ACC112 (cell line): ENCODE measurements around the gene FGF22.

Experiments used
- H2AFZ ChIP-seq: fragments of 200-600 bp; sonication (generic); one replicate; pipeline ENCODE4 v1.6.0; 2017; ENCODE audit warnings: antibody characterized with exemption, low read length; ENCODE audit not compliant: unreplicated experiment
- H3K27ac ChIP-seq: fragments of 200-600 bp; sonication (generic); 2 replicates; pipeline ENCODE4 v1.5.1; 2014; ENCODE audit warnings: low read depth, mild to moderate bottlenecking, antibody characterized with exemption, low read length, moderate library complexity
- H3K27me3 ChIP-seq: fragments of 200-600 bp; sonication (generic); 2 replicates; pipeline ENCODE4 v1.6.1; 2014; ENCODE audit warnings: mild to moderate bottlenecking, antibody characterized with exemption, low read length, moderate library complexity, mixed read lengths; ENCODE audit not compliant: insufficient read depth
- H3K36me3 ChIP-seq: fragments of 200-600 bp; sonication (generic); 2 replicates; pipeline ENCODE4 v1.6.1; 2016; ENCODE audit warnings: mild to moderate bottlenecking, antibody characterized with exemption, low read length, moderate library complexity, mixed read lengths; ENCODE audit not compliant: insufficient read depth
- H3K4me1 ChIP-seq: fragments of 200-600 bp; sonication (generic); one replicate; pipeline ENCODE4 v1.6.1; 2016; ENCODE audit warnings: low read length, mixed read lengths; ENCODE audit not compliant: insufficient read depth, unreplicated experiment, control insufficient read depth
- H3K4me3 ChIP-seq: fragments of 200-600 bp; sonication (generic); 2 replicates; pipeline ENCODE4 v1.5.1; 2014; ENCODE audit warnings: mild to moderate bottlenecking, low read depth, low read length
- H3K79me2 ChIP-seq: fragments of 200-600 bp; sonication (generic); one replicate; pipeline ENCODE4 v1.6.0; 2016; ENCODE audit warnings: low read length; ENCODE audit not compliant: control insufficient read depth, unreplicated experiment, insufficient read depth

The FGF22 gene

GRCh38 chr19:645912-646778, 6.5 kb downstream of the FGF22 start:
- no peak overlapping the region for H3K27ac ChIP-seq
- no peaks in the 10 kb centered on the region for H3K79me2 ChIP-seq
- no peak overlapping the region for H2AFZ ChIP-seq
- H3K4me3 ChIP-seq: no peak overlapping the region
- no peaks in the 10 kb centered on the region for H3K36me3 ChIP-seq
- no peaks in the 10 kb centered on the region for H3K4me1 ChIP-seq
- H3K27me3 ChIP-seq: no peaks in the 10 kb centered on the region

DNA sequence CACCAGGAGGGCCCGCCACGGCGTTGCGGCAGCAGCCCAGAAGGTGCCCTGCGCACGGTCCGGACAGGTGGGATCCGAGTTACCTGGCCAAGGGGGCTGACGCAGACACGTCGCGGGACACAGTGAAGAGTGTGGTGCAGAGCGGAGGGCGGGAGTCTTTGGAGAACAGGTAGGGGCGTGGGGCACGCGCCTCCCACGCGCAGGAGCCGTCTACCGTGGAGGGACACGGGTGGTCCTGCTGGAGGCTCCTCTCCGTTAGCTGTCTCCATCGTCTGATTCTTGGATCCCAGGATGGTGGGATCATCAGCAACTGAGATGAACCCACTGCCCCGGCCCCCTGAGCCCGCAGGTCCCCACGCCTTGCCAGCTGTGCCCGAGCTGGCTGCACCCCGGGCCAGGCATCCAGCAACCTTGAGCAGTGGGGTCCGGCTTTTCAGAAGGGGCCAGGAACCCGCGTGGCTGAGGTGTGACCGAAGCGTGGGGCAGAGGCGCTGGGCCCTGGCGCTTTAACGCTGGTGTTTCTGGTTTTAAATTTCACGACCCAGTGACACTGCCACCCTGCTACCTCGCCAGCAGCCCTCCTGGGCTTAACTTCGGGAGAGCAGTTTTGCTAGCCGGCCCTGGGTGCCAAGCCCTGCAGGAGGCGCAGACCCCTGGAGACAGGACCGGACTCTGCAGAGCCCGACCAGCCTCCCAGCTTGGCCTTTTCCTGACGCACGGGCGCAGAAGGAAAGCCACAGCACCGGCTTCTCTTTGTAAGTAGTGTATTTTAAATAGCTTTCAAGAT, 7.3 kb downstream of the FGF22 start:
- no peaks in the 10 kb centered on the region for H3K27me3 ChIP-seq
- no peaks in the 10 kb centered on the region for H3K36me3 ChIP-seq
- no peaks in the 10 kb centered on the region for H3K4me1 ChIP-seq
- peaks cover 6% of the 10 kb centered on the region for H3K79me2 ChIP-seq
- H2AFZ ChIP-seq: no peak overlapping the region
- no peak overlapping the region for H3K4me3 ChIP-seq
- no peak overlapping the region for H3K27ac ChIP-seq

DNA sequence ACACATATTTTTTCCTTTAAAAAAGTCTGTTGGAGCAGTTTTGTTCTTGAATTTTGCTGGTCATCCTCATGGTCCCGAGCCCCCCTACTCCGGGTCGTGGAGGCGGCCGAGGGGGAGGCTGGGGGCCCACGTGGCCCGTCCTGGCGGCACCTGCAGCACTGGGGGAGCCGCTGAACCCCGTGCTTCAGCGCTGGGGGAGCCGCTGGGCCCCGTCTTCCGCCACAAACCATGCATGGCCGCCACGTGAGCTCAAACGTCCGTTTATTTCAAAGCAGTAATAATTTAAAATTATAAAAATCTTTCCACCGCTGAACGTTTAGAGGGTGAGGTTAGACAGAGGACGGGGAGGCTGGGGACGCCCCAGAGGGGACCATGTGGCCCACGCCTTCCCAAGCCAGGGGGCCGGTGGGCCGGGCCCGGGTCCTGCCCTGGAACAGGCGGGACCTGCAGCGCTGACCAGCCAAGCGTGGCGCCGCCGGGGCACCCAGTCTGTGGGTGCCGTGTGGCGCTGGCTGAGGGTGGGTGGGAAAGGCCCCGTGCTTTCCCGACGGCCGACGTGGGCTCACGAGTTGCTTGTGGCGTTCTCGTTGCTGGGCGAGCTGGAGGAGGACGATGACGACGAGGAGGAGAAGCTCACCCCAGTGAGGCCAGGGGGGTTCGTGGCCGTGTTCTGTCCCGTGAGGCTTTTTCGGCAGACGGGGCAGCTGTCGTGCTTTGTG, 8.0 kb downstream of the FGF22 start:
- Histone ChIP-seq H3K4me3 (no peak overlapping the region), H3K27ac (no peak overlapping the region), H3K79me2 (peaks cover 12% of the 10 kb centered on the region), H3K4me1 (no peaks in the 10 kb centered on the region), H3K27me3 (no peaks in the 10 kb centered on the region), H3K36me3 (no peaks in the 10 kb centered on the region), H2AFZ (no peak overlapping the region)

DNA sequence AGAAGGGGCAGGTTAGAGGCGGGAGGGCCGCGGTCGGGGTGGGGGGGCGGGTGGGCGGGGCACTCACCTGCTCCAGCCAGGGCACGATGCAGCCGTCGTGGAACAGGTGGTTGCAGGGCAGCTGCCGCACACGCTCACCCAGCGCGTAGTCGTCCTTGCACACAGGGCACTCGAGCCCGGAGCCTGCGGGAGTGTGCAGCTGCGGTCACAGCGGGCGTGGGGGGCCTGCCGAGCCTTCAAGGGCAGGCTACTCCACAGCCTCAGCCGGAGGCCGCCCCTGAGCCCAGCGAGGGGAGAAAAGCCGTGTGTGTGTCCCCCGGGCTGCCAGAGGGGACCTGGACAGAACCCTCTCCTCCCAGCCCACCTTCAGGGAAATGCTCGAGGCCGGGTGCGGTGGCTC, 8.6 kb downstream of the FGF22 start:
- Histone ChIP-seq H3K4me3 (no peak overlapping the region), H3K27ac (no peak overlapping the region), H2AFZ (no peak overlapping the region), H3K4me1 (no peaks in the 10 kb centered on the region), H3K27me3 (no peaks in the 10 kb centered on the region), H3K36me3 (no peaks in the 10 kb centered on the region), H3K79me2 (peaks cover 17% of the 10 kb centered on the region)

- peaks cover 26% of the 10 kb centered on the region for H3K79me2 ChIP-seq
- no peaks in the 10 kb centered on the region for H3K27me3 ChIP-seq
- no peak overlapping the region for H2AFZ ChIP-seq
- H3K4me1 ChIP-seq: no peaks in the 10 kb centered on the region
- no peak overlapping the region for H3K4me3 ChIP-seq
- no peak overlapping the region for H3K27ac ChIP-seq
- no peaks in the 10 kb centered on the region for H3K36me3 ChIP-seq
Measured at GRCh38 chr19:648904-649801, 9.5 kb downstream of the FGF22 start.

- H3K4me1 ChIP-seq: no peaks in the 10 kb centered on the region
- H3K79me2 ChIP-seq: peaks cover 31% of the 10 kb centered on the region
- H3K27me3 ChIP-seq: no peaks in the 10 kb centered on the region
- H2AFZ ChIP-seq: no peak overlapping the region
- no peaks in the 10 kb centered on the region for H3K36me3 ChIP-seq
- no peak overlapping the region for H3K27ac ChIP-seq
- no peak overlapping the region for H3K4me3 ChIP-seq
Measured at GRCh38 chr19:650121-650520, 10.4 kb downstream of the FGF22 start.

DNA sequence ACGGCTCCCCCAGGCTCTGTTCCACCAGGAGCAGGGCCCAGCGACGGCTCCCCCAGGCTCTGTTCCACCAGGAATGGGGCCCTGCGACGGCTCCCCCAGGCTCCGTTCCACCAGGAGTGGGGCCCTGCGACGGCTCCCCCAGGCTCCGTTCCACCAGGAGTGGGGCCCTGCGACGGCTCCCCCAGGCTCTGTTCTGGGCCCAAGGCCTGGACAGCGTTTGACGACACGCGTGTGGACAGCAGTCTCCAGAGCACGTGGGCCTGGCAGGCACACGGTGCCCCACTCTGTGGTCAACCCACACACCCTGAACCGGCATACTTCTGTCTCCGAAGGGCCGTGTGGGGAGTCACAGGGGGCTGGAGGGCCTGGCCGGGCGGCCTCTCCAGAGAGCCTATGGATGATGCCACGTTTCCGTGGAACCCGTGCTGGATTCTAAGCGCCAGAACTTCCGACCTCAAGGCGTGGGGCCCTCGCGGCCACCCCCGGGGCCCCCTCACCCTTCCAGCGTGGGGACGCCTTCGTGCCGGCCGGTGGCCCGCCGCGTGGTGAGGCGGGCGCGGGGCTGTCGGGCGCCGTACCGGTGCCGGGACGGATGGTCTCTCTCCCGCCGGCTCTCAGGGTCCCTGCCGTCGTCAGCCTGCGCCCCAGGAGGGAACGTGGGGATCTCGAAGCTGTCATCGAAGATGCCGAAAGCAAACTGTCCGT, 11.6 kb downstream of the FGF22 start:
- Histone ChIP-seq H2AFZ (no peak overlapping the region), H3K36me3 (no peaks in the 10 kb centered on the region), H3K4me3 (no peak overlapping the region), H3K27ac (no peak overlapping the region), H3K4me1 (no peaks in the 10 kb centered on the region), H3K27me3 (no peaks in the 10 kb centered on the region), H3K79me2 (peaks cover 42% of the 10 kb centered on the region)

DNA sequence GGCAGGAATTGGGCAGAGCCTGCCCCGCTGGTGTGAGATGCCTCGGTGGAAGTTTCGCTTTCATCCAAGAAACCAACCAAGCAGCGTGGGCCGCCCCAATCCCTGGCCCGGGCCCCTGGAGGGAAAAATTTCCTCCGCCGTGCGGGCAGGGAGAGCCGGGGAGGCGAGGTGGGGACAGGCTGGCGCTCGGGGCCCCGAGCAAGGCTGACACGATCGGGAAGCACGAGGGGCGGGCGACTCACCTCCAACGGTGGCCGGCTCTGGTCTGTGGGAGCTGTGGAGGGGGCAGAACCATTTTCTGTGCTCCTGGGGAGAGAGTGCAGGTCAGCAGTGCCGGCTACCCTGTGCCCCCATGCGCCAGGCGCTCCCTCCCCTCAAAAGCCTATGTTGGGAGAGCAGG, 12.3 kb downstream of the FGF22 start:
- H3K27ac ChIP-seq: no peak overlapping the region
- no peaks in the 10 kb centered on the region for H3K4me1 ChIP-seq
- no peaks in the 10 kb centered on the region for H3K36me3 ChIP-seq
- H3K79me2 ChIP-seq: peaks cover 49% of the 10 kb centered on the region
- H2AFZ ChIP-seq: no peak overlapping the region
- no peak overlapping the region for H3K4me3 ChIP-seq
- H3K27me3 ChIP-seq: no peaks in the 10 kb centered on the region

DNA sequence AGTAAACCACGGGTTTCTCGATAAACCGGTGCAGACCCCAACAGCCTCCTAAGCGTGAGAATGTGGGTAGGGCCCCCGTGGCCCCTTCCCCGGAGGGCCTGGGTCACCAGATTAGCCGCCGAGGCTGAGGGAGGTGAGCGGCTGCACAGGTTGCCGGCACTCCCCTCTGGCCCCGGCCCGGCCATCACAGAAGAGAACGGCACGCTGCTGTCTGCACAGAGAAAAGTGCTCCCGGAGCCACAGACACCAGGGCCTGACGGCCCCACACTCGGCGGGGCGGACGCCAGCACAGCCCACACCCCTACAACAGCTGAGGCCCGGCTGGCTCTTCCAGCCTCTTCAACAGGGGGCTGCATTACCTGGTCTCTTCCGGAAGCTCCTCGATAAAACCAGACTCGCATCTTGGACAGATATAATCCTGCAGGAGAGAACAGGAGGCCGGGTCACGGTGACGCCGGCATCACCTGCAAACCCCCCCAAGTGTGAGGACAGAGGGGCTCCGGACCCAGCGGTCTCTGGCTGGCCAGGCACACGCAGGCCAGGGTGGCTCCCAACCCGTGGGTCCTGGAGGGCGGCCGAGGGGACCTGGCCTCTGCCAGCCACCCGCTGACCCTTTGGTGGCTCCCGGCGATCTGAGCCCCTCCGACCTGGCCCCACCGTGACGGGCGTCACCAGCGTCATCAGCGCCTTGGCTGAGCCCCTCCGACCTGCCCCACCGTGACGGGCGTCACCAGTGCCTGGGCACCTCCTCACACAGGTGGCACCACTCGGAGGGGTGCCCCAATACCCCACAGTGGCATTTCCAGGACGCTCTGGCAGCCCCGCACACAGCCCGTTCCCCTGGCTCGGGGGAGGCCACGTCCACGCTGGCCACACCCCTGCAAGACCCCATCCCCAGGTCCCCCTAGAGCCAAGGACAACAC, 13.0 kb downstream of the FGF22 start:
- no peak overlapping the region for H2AFZ ChIP-seq
- no peaks in the 10 kb centered on the region for H3K4me1 ChIP-seq
- H3K36me3 ChIP-seq: no peaks in the 10 kb centered on the region
- peaks cover 57% of the 10 kb centered on the region for H3K79me2 ChIP-seq
- no peak overlapping the region for H3K27ac ChIP-seq
- no peaks in the 10 kb centered on the region for H3K27me3 ChIP-seq
- no peak overlapping the region for H3K4me3 ChIP-seq
